Endothelial cell of umbilical vein (primary cell): Measurements from ENCODE around the gene SLC34A1. TPM values are rescaled to one million over a fixed set of nuclear protein-coding genes. Genes with fewer than 3 reads are reported as not detected.

Experiments used
- BruUV-seq: library from RNA; stranded (reverse); fragments of 400-500 nt; replicated peaks from 2 replicates; lab custom pipeline; 2021; lab: Mats Ljungman, UMichigan
- CTCF ChIA-PET: fragments of 300-600, 350-600 bp; sonication (Branson Sonifier 250); formaldehyde crosslinking; loops from one replicate; lab custom pipeline; 2021; ENCODE audit warnings: antibody characterized with exemption, inconsistent platforms; lab: Charles Lee
- POLR2A ChIA-PET: fragments of 300-600, 350-600 bp; sonication (Branson Sonifier 250); formaldehyde crosslinking; loops from one replicate; lab custom pipeline; 2021; ENCODE audit warnings: antibody characterized with exemption, inconsistent platforms; lab: Charles Lee
- DNase-seq: peaks from one replicate; pipeline ENCODE4 v3.0.0-alpha.2; 2011; ENCODE audit warnings: low read depth, low spot score
- FAIRE-seq: peaks from 2 replicates; lab custom pipeline; 2011; peaks lifted over from hg19 to GRCh38; lab: Jason Lieb, UNC
- H2AFZ ChIP-seq: 2 replicates; pipeline ENCODE4 v1.6.0; 2012; ENCODE audit warnings: low read depth, low read length, control low read depth, inconsistent platforms
- H3K27ac ChIP-seq: 2 replicates; pipeline ENCODE4 v1.5.1; 2011; ENCODE audit warnings: low read depth, mild to moderate bottlenecking, control low read depth, low read length, moderate library complexity; ENCODE audit not compliant: insufficient read depth
- H3K27me3 ChIP-seq, 2 experiments: 2 replicates each; pipeline versions ENCODE4 v1.6.0 to v1.6.1; 2011; ENCODE audit warnings: low read length in 2 of 2, mixed read lengths in 1 of 2; ENCODE audit not compliant: control insufficient read depth in 2 of 2, insufficient read depth in 2 of 2
- H3K36me3 ChIP-seq, 2 experiments: 2 replicates in 1 of 2; 3 replicates in 1 of 2; pipeline ENCODE4 v1.5.1; 2011; ENCODE audit warnings: low read length in 2 of 2, mild to moderate bottlenecking in 1 of 2, moderate library complexity in 1 of 2; ENCODE audit not compliant: control insufficient read depth in 2 of 2, insufficient read depth in 2 of 2; ENCODE audit errors: extremely low read depth in 1 of 2
- H3K4me1 ChIP-seq: 3 replicates; pipeline ENCODE4 v1.5.1; 2011; ENCODE audit warnings: mild to moderate bottlenecking, low read length; ENCODE audit not compliant: control insufficient read depth, insufficient read depth; ENCODE audit errors: extremely low read depth
- H3K4me2 ChIP-seq: 2 replicates; pipeline ENCODE4 v1.6.1; 2011; ENCODE audit warnings: low read length, control low read depth, mixed read lengths; ENCODE audit not compliant: insufficient read depth
- H3K4me3 ChIP-seq, 3 experiments: fragments of 200-600 bp in 1 of 3; sonication (generic), shearing (Covaris generic) in 1 of 3; replicated peaks in 1 of 3; 2 replicates each; pipeline ENCODE4 v1.5.1; 2011 to 2016; ENCODE audit warnings: control low read depth in 3 of 3, low read length in 3 of 3, mild to moderate bottlenecking in 2 of 3, inconsistent platforms in 1 of 3, low read depth in 1 of 3, moderate library complexity in 1 of 3; ENCODE audit not compliant: insufficient read depth in 1 of 3
- H3K79me2 ChIP-seq: 2 replicates; pipeline ENCODE4 v1.6.0; 2012; ENCODE audit warnings: low read length, inconsistent platforms; ENCODE audit not compliant: control insufficient read depth, insufficient read depth
- H3K9ac ChIP-seq: replicated peaks from 2 replicates; pipeline ENCODE3; 2011; ENCODE audit warnings: low read length, control low read depth; ENCODE audit not compliant: insufficient read depth; ENCODE audit errors: extremely low read depth
- H3K9me1 ChIP-seq: replicated peaks from 3 replicates; pipeline ENCODE4 v1.6.0; 2011; ENCODE audit warnings: mild to moderate bottlenecking, low read length; ENCODE audit not compliant: control insufficient read depth, insufficient read depth; ENCODE audit errors: extremely low read depth
- H3K9me3 ChIP-seq: replicated peaks from 2 replicates; pipeline ENCODE4 v1.5.1; 2012; ENCODE audit warnings: low read length, inconsistent platforms; ENCODE audit not compliant: control insufficient read depth, insufficient read depth
- H4K20me1 ChIP-seq: replicated peaks from 2 replicates; pipeline ENCODE3; 2011; ENCODE audit warnings: mild to moderate bottlenecking, low read length; ENCODE audit not compliant: control insufficient read depth, insufficient read depth; ENCODE audit errors: extremely low read depth
- CTCF ChIP-seq, 2 donors: IDR thresholded peaks; 1 replicate in 1 of 2; 2 replicates in 1 of 2; pipeline ENCODE4 v1.5.1; 2011; ENCODE audit warnings: low read length in 2 of 2, mild to moderate bottlenecking in 2 of 2, moderate library complexity in 2 of 2, control low read depth in 1 of 2, inconsistent platforms in 1 of 2, low read depth in 1 of 2; ENCODE audit not compliant: insufficient read depth in 1 of 2; ENCODE audit errors: extremely low read depth in 1 of 2
- EZH2 ChIP-seq: IDR thresholded peaks from 2 replicates; pipeline ENCODE4 v1.6.1; 2012; ENCODE audit warnings: borderline replicate concordance, low read depth, mild to moderate bottlenecking, moderate library complexity, low read length, inconsistent platforms; ENCODE audit not compliant: severe bottlenecking
- FOS ChIP-seq: IDR thresholded peaks from 2 replicates; pipeline ENCODE4 v1.6.1; 2011; ENCODE audit warnings: mild to moderate bottlenecking, low read length, moderate library complexity, borderline replicate concordance; ENCODE audit not compliant: insufficient read depth
- GATA2 ChIP-seq: IDR thresholded peaks from 2 replicates; pipeline ENCODE4 v1.7.0; 2011; ENCODE audit warnings: low read depth, mild to moderate bottlenecking, moderate library complexity, mixed read lengths, low read length; ENCODE audit not compliant: insufficient read length, insufficient read depth
- JUN ChIP-seq: IDR thresholded peaks from 2 replicates; pipeline ENCODE4 v1.6.1; 2011; ENCODE audit warnings: borderline replicate concordance, low read depth; ENCODE audit not compliant: insufficient read length, insufficient read depth
- MAX ChIP-seq: IDR thresholded peaks from 2 replicates; pipeline ENCODE4 v1.6.1; 2011; ENCODE audit not compliant: insufficient read depth, insufficient read length
- MYC ChIP-seq: IDR thresholded peaks from one replicate; pipeline ENCODE4 v1.6.1; 2011; ENCODE audit warnings: mild to moderate bottlenecking, low read depth, low read length
- POLR2A ChIP-seq: IDR thresholded peaks from 2 replicates; pipeline ENCODE4 v1.6.1; 2012; ENCODE audit warnings: low read depth, mild to moderate bottlenecking, control low read depth, low read length
- POLR2AphosphoS5 ChIP-seq: IDR thresholded peaks from 2 replicates; pipeline ENCODE4 v1.6.1; 2012; ENCODE audit warnings: low read depth, mild to moderate bottlenecking, control low read depth, low read length, moderate library complexity; ENCODE audit not compliant: insufficient read depth
- dilution Hi-C: fragments of 300-500 bp; cut with MboI; formaldehyde crosslinking; loops from one replicate; pipeline ENCODE4 v1.15.0; 2019; ENCODE audit warnings: low sequenced_read_pairs; ENCODE audit not compliant: extremely low pct_ligation_motif_present
- intact Hi-C: fragments of 100-400 bp; cut with micrococcal nuclease; formaldehyde crosslinking; loops from one replicate; pipeline ENCODE4 v1.10.0; 2022
- polyA plus RNA-seq, 4 experiments: library from polyadenylated mRNA; depleted of rRNA in 3 of 4; stranded (reverse) in 3 of 4; unstranded in 1 of 4; fragments of >200 nt; gene quantifications; 2 replicates each; pipeline versions ENCODE4 v1.2.1 to v1.2.3, GENCODE V29; 2011 to 2012; ENCODE audit warnings: missing spikeins in 1 of 4
- total RNA-seq: library from RNA; stranded (reverse); gene quantifications from 2 replicates; pipeline ENCODE4 v1.2.3, GENCODE V29; 2021

SLC34A1 gene
- total and polyA plus RNA-seq, 2 donors (not counting 3 experiments of a cell fraction or from before 2014, with no cell fraction given): not detected

- no peaks in the 10 kb centered on the region for H4K20me1 ChIP-seq
- H3K9me1 ChIP-seq: no peaks in the 10 kb centered on the region
- H3K36me3 ChIP-seq: no peaks in the 10 kb centered on the region
- H3K4me3 ChIP-seq: peak overlapping the region; percentile 29 to 40 (median 32)
- H3K27me3 ChIP-seq: no peaks in the 10 kb centered on the region
- peak overlapping the region; percentile 64 for H3K4me2 ChIP-seq
- no peaks in the 10 kb centered on the region for H3K9me3 ChIP-seq
- no TSS peak for BruUV-seq
- DNase-seq (no peak), FAIRE-seq (no peak)
- TF ChIP-seq FOS: no peak
- no peak for TF ChIP-seq POLR2A
- no peak for TF ChIP-seq POLR2AphosphoS5
- no peak for TF ChIP-seq MYC
- TF ChIP-seq CTCF (IDR thresholded peaks at IDR 0.05; ENCODE audit: extremely low read depth in 1 of 2, insufficient read depth in 1 of 2, low read depth in 1 of 2, low read length in 2 of 2): no peak
- no peak for TF ChIP-seq EZH2
- TF ChIP-seq JUN: no peak
- no peak for TF ChIP-seq GATA2
- no peak for TF ChIP-seq MAX
- H3K79me2 ChIP-seq: no peaks in the 10 kb centered on the region
- intact Hi-C loops (loop anchor here (2.0 kb wide), 1 partner anchor 55 kb away; the partner anchor contains the start of gene GRK6), dilution Hi-C loops (no loop called here)
- H3K4me1 ChIP-seq: peaks cover 24% of the 10 kb centered on the region
- no peak overlapping the region for H3K27ac ChIP-seq
- peak overlapping the region; percentile 80 for H2AFZ ChIP-seq
- CTCF ChIA-PET: interaction anchor here (1.1 to 5.8 kb wide), 26 partner anchors 8 to 257 kb away, joined by 3 to 64 read pairs (median 6); partner anchors contain the start of genes F12, LMAN2, PDLIM7 and RGS14
- POLR2A ChIA-PET: interaction anchor here (0.6 to 1.0 kb wide), 4 partner anchors 11 to 215 kb away, joined by 3 to 9 read pairs (median 4); partner anchors contain the start of gene GRK6
- peak overlapping the region; percentile 34 for H3K9ac ChIP-seq
These were observed 12.9 kb upstream of the SLC34A1 start for GRCh38 chr5:177371120-177372033.
